Gastrocnemius medialis (tissue), 4 donors: ENCODE measurements around the gene SAMD7. TPM values are rescaled to one million over a fixed set of nuclear protein-coding genes. Genes with fewer than 3 reads are reported as not detected.

Experiments used
- ATAC-seq, 2 donors: fragments of 150-250 bp; one replicate each; pipeline ENCODE4 v1.9.1; 2016
- DNase-seq, 2 donors: peaks; one replicate each; pipeline ENCODE4 v3.0.0-alpha.2; 2019
- H3K27ac ChIP-seq, 4 donors: fragments of 200-600 bp; sonication (generic); 1 replicate in 1 of 4; 2 replicates in 3 of 4; pipeline ENCODE4 v1.5.1; 2016 to 2018; ENCODE audit warnings: mild to moderate bottlenecking in 2 of 4, moderate library complexity in 1 of 4
- H3K27me3 ChIP-seq, 3 donors: fragments of 200-600 bp; sonication (generic) in 2 of 3; 1 replicate in 1 of 3; 2 replicates in 2 of 3; pipeline versions ENCODE4 v1.5.1 to v1.6.0; 2016 to 2019; ENCODE audit warnings: mild to moderate bottlenecking in 1 of 3, moderate library complexity in 1 of 3
- H3K36me3 ChIP-seq, 2 donors: fragments of 200-600 bp; sonication (generic) in 1 of 2; one replicate each; pipeline ENCODE4 v1.5.1; 2017 to 2018
- H3K4me1 ChIP-seq, 2 donors: fragments of 200-600 bp; sonication (generic) in 1 of 2; one replicate each; pipeline ENCODE4 v1.5.1; 2016 to 2017; ENCODE audit warnings: mild to moderate bottlenecking in 2 of 2
- H3K4me3 ChIP-seq, 4 donors: fragments of 200-600 bp; sonication (generic) in 3 of 4; 1 replicate in 1 of 4; 2 replicates in 3 of 4; pipeline ENCODE4 v1.5.1; 2016 to 2019; ENCODE audit warnings: mild to moderate bottlenecking in 2 of 4
- H3K9me3 ChIP-seq, 3 donors: fragments of 200-600 bp; sonication (generic) in 2 of 3; 1 replicate in 1 of 3; 2 replicates in 2 of 3; pipeline ENCODE4 v1.5.1; 2016 to 2019
- CTCF ChIP-seq, 5 experiments: fragments of 450-650 bp in 3 of 5; fragments of 200-600 bp in 2 of 5; sonication (generic) in 2 of 5; IDR thresholded peaks in 4 of 5; conservative IDR thresholded peaks in 1 of 5; 1 replicate in 4 of 5; 2 replicates in 1 of 5; pipeline ENCODE4 v1.5.1; 2016 to 2019; ENCODE audit warnings: antibody characterized with exemption in 5 of 5, mild to moderate bottlenecking in 3 of 5, moderate library complexity in 3 of 5
- POLR2A ChIP-seq, 2 donors: fragments of 450-650 bp; IDR thresholded peaks; one replicate each; pipeline ENCODE4 v1.6.1; 2017; ENCODE audit warnings: antibody characterized with exemption in 2 of 2, mild to moderate bottlenecking in 2 of 2, moderate library complexity in 2 of 2
- in situ Hi-C, 4 donors: fragments of 200-750 bp; cut with MboI; loops; one replicate each; pipeline versions ENCODE4 v1.15.0 to v1.8.0; 2017; ENCODE audit warnings: low sequenced_read_pairs in 4 of 4
- intact Hi-C: fragments of 100-400 bp; cut with DNase I; formaldehyde crosslinking; loops from one replicate; pipeline ENCODE4 v1.15.1; 2023; ENCODE audit warnings: low total_unique reads
- total RNA-seq, 4 donors: library from RNA; depleted of rRNA; stranded (reverse); fragments of >200 nt; gene quantifications; one replicate each; pipeline versions ENCODE4 v1.1.0 to v1.2.3, GENCODE V29; 2016

Gene SAMD7
- total RNA-seq, 4 donors from 2014 or later = not detected

GRCh38 chr3:169945313-169945712 is 33.9 kb downstream of the SAMD7 start:
- H3K4me1 ChIP-seq = no peaks in the 10 kb centered on the region
- no peak for DNase-seq
- H3K36me3 ChIP-seq = no peaks in the 10 kb centered on the region
- in situ Hi-C loops = no loop called here
- no peak for ATAC-seq
- peaks cover 0 to 3% (median 0%) of the 10 kb centered on the region in 3 donors for H3K27me3 ChIP-seq
- TF ChIP-seq POLR2A (IDR thresholded peaks at IDR 0.05) (no peak), CTCF (IDR thresholded peaks at IDR 0.05 in 4 of 5, conservative IDR thresholded peaks at IDR 0.05 in 1 of 5) (no peak)
- intact Hi-C loops = no loop called here
- H3K27ac ChIP-seq = no peak overlapping the region
- no peak overlapping the region for H3K4me3 ChIP-seq
- H3K9me3 ChIP-seq = no peaks in the 10 kb centered on the region

DNA sequence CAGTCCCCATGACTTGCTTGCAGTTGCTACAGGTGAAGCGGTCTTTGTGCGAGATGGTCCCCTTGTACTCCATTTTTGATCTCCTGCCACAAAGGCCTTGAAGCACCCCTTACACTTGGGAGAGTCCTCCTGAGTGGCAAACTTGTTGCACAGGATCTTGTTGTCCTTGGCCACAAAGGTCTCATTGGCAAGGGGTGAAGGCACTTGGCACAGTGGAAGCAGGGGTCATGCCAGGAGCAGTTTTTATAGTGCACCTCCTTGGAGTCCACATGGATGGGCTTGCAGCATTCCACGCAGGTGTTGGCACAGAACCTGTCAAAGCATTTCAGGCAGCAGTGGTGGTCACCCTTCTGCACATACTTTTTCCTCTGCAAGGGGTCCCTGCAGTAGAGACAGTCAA is 35.0 kb downstream of the SAMD7 start:
- no peak for DNase-seq
- H3K27me3 ChIP-seq = peaks cover 0 to 3% (median 0%) of the 10 kb centered on the region in 3 donors
- H3K4me3 ChIP-seq = no peak overlapping the region
- H3K9me3 ChIP-seq = no peaks in the 10 kb centered on the region
- no peak for ATAC-seq
- in situ Hi-C loops = no loop called here
- no peaks in the 10 kb centered on the region for H3K36me3 ChIP-seq
- H3K27ac ChIP-seq = no peak overlapping the region
- TF ChIP-seq CTCF (IDR thresholded peaks at IDR 0.05 in 4 of 5, conservative IDR thresholded peaks at IDR 0.05 in 1 of 5) (no peak), POLR2A (IDR thresholded peaks at IDR 0.05) (no peak)
- H3K4me1 ChIP-seq = no peaks in the 10 kb centered on the region
- intact Hi-C loops = no loop called here

- in situ Hi-C loops = no loop called here
- no peak for ATAC-seq
- H3K27ac ChIP-seq = no peak overlapping the region
Measured at GRCh38 chr3:169948559-169949448, 37.4 kb downstream of the SAMD7 start.

DNA sequence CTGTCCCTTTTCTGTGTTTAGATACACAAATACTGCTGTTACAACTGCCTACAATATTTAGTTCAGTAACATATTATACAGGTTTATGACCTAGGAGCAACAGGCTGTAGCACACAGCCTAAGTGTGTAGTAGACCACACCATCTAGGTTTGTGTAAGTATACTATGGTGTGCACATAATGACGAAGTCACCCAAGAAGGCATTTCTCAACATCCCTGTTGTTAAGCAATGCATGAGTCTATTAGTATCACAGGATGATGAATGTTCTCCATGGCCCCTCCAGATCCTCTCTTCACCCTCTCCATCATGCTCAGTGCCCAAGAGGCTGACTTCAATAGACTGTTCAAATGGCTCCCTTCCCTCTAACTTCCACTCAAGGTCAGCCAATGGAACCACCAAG is 40.7 kb downstream of the SAMD7 start:
- Histone ChIP-seq H3K27me3 (peaks cover 0 to 3% (median 0%) of the 10 kb centered on the region in 3 donors), H3K36me3 (no peaks in the 10 kb centered on the region), H3K4me3 (no peak overlapping the region), H3K4me1 (no peaks in the 10 kb centered on the region), H3K9me3 (no peaks in the 10 kb centered on the region), H3K27ac (no peak overlapping the region)
- intact Hi-C loops (no loop called here), in situ Hi-C loops (no loop called here)
- no peak for DNase-seq
- TF ChIP-seq CTCF (IDR thresholded peaks at IDR 0.05 in 4 of 5, conservative IDR thresholded peaks at IDR 0.05 in 1 of 5) (no peak), POLR2A (IDR thresholded peaks at IDR 0.05) (no peak)
- ATAC-seq = no peak

More at GRCh38 chr3:169948559-169949448, 37.4 kb downstream of the SAMD7 start:
- Histone ChIP-seq H3K4me3 (no peak overlapping the region), H3K9me3 (no peaks in the 10 kb centered on the region), H3K27me3 (no peaks in the 10 kb centered on the region), H3K36me3 (no peaks in the 10 kb centered on the region), H3K4me1 (no peaks in the 10 kb centered on the region)
- intact Hi-C loops = no loop called here
- TF ChIP-seq CTCF (IDR thresholded peaks at IDR 0.05 in 4 of 5, conservative IDR thresholded peaks at IDR 0.05 in 1 of 5) (no peak), POLR2A (IDR thresholded peaks at IDR 0.05) (no peak)
- no peak for DNase-seq
